Keratinocyte (primary cell): Measurements from ENCODE around the gene PDZRN4.

Source experiments
- CTCF ChIP-seq, 3 experiments: IDR thresholded peaks in 1 of 3; conservative IDR thresholded peaks in 1 of 3; optimal IDR thresholded peaks in 1 of 3; 2 replicates in 2 of 3; 3 replicates in 1 of 3; pipeline versions ENCODE3 to v1.5.1; 2011; ENCODE audit warnings: low read length in 3 of 3, mild to moderate bottlenecking in 3 of 3, moderate library complexity in 2 of 3, control low read depth in 1 of 3, inconsistent platforms in 1 of 3; ENCODE audit not compliant: insufficient read depth in 2 of 3; ENCODE audit errors: extremely low read depth in 1 of 3
- EZH2 ChIP-seq: IDR thresholded peaks from one replicate; pipeline ENCODE4 v1.6.1; 2012; ENCODE audit warnings: inconsistent platforms, mild to moderate bottlenecking, low read length, moderate library complexity

- TF ChIP-seq EZH2 (no peak), CTCF (optimal IDR thresholded peaks at IDR 0.05 in 1 of 3, IDR thresholded peaks at IDR 0.05 in 1 of 3, conservative IDR thresholded peaks at IDR 0.05 in 1 of 3; ENCODE audit: extremely low read depth in 1 of 3, insufficient read depth in 2 of 3, low read length in 3 of 3) (no peak)
Observed at GRCh38 chr12:41577995-41578394, 389.9 kb downstream of the PDZRN4 start.
